NB4 (cell line): Measurements from ENCODE around the gene THOC5.

Experiments used
- TF ChIP-seq, protein P1 (sequence below): IDR thresholded peaks from 2 replicates; pipeline ENCODE4 v1.6.1; 2011; ENCODE audit warnings: low read depth, low read length
- TF ChIP-seq, protein P2 (sequence below): IDR thresholded peaks from one replicate; pipeline ENCODE4 v1.5.1; 2012; ENCODE audit warnings: low read depth, low read length

GRCh38 chr22:29512031-29512430, 41.5 kb downstream of the THOC5 start:
- TF ChIP-seq, protein P1, sequence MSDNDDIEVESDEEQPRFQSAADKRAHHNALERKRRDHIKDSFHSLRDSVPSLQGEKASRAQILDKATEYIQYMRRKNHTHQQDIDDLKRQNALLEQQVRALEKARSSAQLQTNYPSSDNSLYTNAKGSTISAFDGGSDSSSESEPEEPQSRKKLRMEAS: no peak
- TF ChIP-seq, protein P2, sequence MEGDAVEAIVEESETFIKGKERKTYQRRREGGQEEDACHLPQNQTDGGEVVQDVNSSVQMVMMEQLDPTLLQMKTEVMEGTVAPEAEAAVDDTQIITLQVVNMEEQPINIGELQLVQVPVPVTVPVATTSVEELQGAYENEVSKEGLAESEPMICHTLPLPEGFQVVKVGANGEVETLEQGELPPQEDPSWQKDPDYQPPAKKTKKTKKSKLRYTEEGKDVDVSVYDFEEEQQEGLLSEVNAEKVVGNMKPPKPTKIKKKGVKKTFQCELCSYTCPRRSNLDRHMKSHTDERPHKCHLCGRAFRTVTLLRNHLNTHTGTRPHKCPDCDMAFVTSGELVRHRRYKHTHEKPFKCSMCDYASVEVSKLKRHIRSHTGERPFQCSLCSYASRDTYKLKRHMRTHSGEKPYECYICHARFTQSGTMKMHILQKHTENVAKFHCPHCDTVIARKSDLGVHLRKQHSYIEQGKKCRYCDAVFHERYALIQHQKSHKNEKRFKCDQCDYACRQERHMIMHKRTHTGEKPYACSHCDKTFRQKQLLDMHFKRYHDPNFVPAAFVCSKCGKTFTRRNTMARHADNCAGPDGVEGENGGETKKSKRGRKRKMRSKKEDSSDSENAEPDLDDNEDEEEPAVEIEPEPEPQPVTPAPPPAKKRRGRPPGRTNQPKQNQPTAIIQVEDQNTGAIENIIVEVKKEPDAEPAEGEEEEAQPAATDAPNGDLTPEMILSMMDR: no peak
